Epithelial cell of umbilical artery (primary cell): ENCODE results near the gene TCN2. TPM values are rescaled to one million over a fixed set of nuclear protein-coding genes. Genes with fewer than 3 reads are reported as not detected.

Source experiments
- total RNA-seq: library from RNA; depleted of rRNA; stranded (reverse); fragments of >200 nt; gene quantifications from 2 replicates; pipeline ENCODE4 v1.2.3, GENCODE V29; 2014

Gene TCN2
- 14.3 and 26.6 TPM in 2 replicates for total RNA-seq

GRCh38 chr22:30606455-30607299 is at the start of gene TCN2:
Gene TCN2 (plus strand): TSS chr22:30607174. CDS start chr22:30607332, 158 bp downstream.

GRCh38 chr22:30574095-30574981 is 32.6 kb upstream of the TCN2 start, which contains the start of gene GAL3ST1:
Gene GAL3ST1 (minus strand): TSS chr22:30574665. CDS start chr22:30557392, 17,273 bp downstream.

GRCh38 chr22:30591588-30592359 is 15.2 kb upstream of the TCN2 start, which contains the start of gene PES1:
Gene PES1 (minus strand): TSS chr22:30591910. CDS start chr22:30591833, 77 bp downstream.

GRCh38 chr22:30635273-30636225 is 28.6 kb downstream of the TCN2 start, which contains the start of gene SLC35E4:
Gene SLC35E4 (plus strand): TSS chr22:30635781. CDS start chr22:30636451, 670 bp downstream.

GRCh38 chr22:30667494-30668385 is 60.8 kb downstream of the TCN2 start, which contains the start of gene DUSP18:
Gene DUSP18 (minus strand): TSS chr22:30667875. CDS start chr22:30664003, 3,872 bp downstream.

Other genes starting within 250 kb of the TCN2 start
- 18.8 and 19.5 TPM in 2 replicates for gene RNF215, start 219.8 kb upstream of the TCN2 start, total RNA-seq
- 20.4 and 30.2 TPM in 2 replicates for gene SEC14L2, start 210.2 kb upstream of the TCN2 start, total RNA-seq
- gene MTFP1, start 181.4 kb upstream of the TCN2 start, total RNA-seq: 62.7 and 76.9 TPM in 2 replicates
- not detected in 2 replicates for gene SEC14L3, start 135.2 kb upstream of the TCN2 start, total RNA-seq
- not detected in 2 replicates for gene SEC14L4, start 101.5 kb upstream of the TCN2 start, total RNA-seq
- under 0.01 TPM in 2 replicates for gene SEC14L6, start 60.4 kb upstream of the TCN2 start, total RNA-seq
- not detected in 2 replicates for gene GAL3ST1, start 32.5 kb upstream of the TCN2 start, total RNA-seq
- 88.4 and 105 TPM in 2 replicates for gene PES1, start 15.3 kb upstream of the TCN2 start, total RNA-seq
- 34.1 and 46.8 TPM in 2 replicates for gene SLC35E4, start 28.6 kb downstream of the TCN2 start, total RNA-seq
- gene DUSP18, start 60.7 kb downstream of the TCN2 start, total RNA-seq: 8.4 and 17.2 TPM in 2 replicates
- gene OSBP2, start 87.7 kb downstream of the TCN2 start, total RNA-seq: 5.5 and 12.8 TPM in 2 replicates